Colonic mucosa (tissue), 4 donors: Measurements from ENCODE around the gene ELF2. TPM values are rescaled to one million over a fixed set of nuclear protein-coding genes. Genes with fewer than 3 reads are reported as not detected.

Source experiments
- DNase-seq: peaks from one replicate; pipeline ENCODE4 v3.0.0-alpha.2; 2020
- H3K27ac ChIP-seq: fragments of 200-600 bp; one replicate; pipeline ENCODE4 v1.8.0; 2021
- H3K27me3 ChIP-seq: fragments of 200-600 bp; one replicate; pipeline ENCODE4 v1.8.0; 2021
- H3K36me3 ChIP-seq: fragments of 200-600 bp; one replicate; pipeline ENCODE4 v1.8.0; 2021
- H3K4me1 ChIP-seq: fragments of 200-600 bp; one replicate; pipeline ENCODE4 v1.8.0; 2021; ENCODE audit warnings: mild to moderate bottlenecking
- H3K4me3 ChIP-seq: fragments of 200-600 bp; one replicate; pipeline ENCODE4 v1.8.0; 2021
- H3K9ac ChIP-seq, 2 donors: one replicate each; pipeline ENCODE4 v1.7.0; 2013; ENCODE audit warnings: control low read depth in 2 of 2, low read depth in 2 of 2, low read length in 2 of 2
- H3K9me3 ChIP-seq: fragments of 200-600 bp; one replicate; pipeline ENCODE4 v1.8.0; 2021
- CTCF ChIP-seq: fragments of 200-600 bp; IDR thresholded peaks from one replicate; pipeline ENCODE4 v1.8.0; 2022; ENCODE audit warnings: antibody characterized with exemption, mild to moderate bottlenecking
- intact Hi-C: fragments of 100-400 bp; cut with DNase I; formaldehyde crosslinking; loops from one replicate; pipeline ENCODE4 v1.14.1; 2022
- total RNA-seq, 2 donors: library from RNA; stranded (reverse); fragmentation: NEBNext Ultra II Directional in 1 of 2; extraction: Animal tissue kit (Norgen Biotek cat#: 25700) in 1 of 2; gene quantifications; one replicate each; pipeline ENCODE4 v1.2.1, GENCODE V29; 2021
- donor health status: healthy.
- donor health status: DM: no; HTN: no; CAD: no.
- donor health status: DM: no; HTN: no; CAD: no.

Gene ELF2
- total RNA-seq, 2 donors from 2014 or later = 30.0 to 40.0 TPM

GRCh38 chr4:139108567-139109128 lies 68.4 kb downstream of the ELF2 start:
- no peaks in the 10 kb centered on the region for H3K36me3 ChIP-seq
- no peaks in the 10 kb centered on the region for H3K27me3 ChIP-seq
- H3K27ac ChIP-seq = no peak overlapping the region
- H3K4me3 ChIP-seq = no peak overlapping the region
- intact Hi-C loops = no loop called here
- H3K4me1 ChIP-seq = no peaks in the 10 kb centered on the region
- no peak for DNase-seq
- no peak for TF ChIP-seq CTCF
- H3K9ac ChIP-seq = no peak overlapping the region
- H3K9me3 ChIP-seq = no peaks in the 10 kb centered on the region

- intact Hi-C loops = no loop called here
- H3K9me3 ChIP-seq = no peaks in the 10 kb centered on the region
- TF ChIP-seq CTCF = peak; percentile 84
- H3K27me3 ChIP-seq = no peaks in the 10 kb centered on the region
- no peak overlapping the region for H3K27ac ChIP-seq
- no peak overlapping the region for H3K9ac ChIP-seq
- H3K4me3 ChIP-seq = no peak overlapping the region
- DNase-seq = peak; percentile 72
- H3K4me1 ChIP-seq = no peaks in the 10 kb centered on the region
- no peaks in the 10 kb centered on the region for H3K36me3 ChIP-seq
Measured at GRCh38 chr4:139099366-139099982, 77.5 kb downstream of the ELF2 start.

- Histone ChIP-seq H3K9me3 (no peaks in the 10 kb centered on the region), H3K4me3 (no peak overlapping the region), H3K27ac (no peak overlapping the region), H3K4me1 (no peaks in the 10 kb centered on the region), H3K27me3 (no peaks in the 10 kb centered on the region), H3K9ac (no peak overlapping the region), H3K36me3 (no peaks in the 10 kb centered on the region)
- intact Hi-C loops = no loop called here
- no peak for DNase-seq
- TF ChIP-seq CTCF = no peak
Measured at GRCh38 chr4:139092271-139092670, 84.7 kb downstream of the ELF2 start.

GRCh38 chr4:139085141-139085540 lies 91.9 kb downstream of the ELF2 start:
- TF ChIP-seq CTCF = no peak
- no peak for DNase-seq
- Histone ChIP-seq H3K9me3 (no peaks in the 10 kb centered on the region), H3K4me1 (peaks cover 11% of the 10 kb centered on the region), H3K36me3 (no peaks in the 10 kb centered on the region), H3K27me3 (no peaks in the 10 kb centered on the region), H3K4me3 (peak overlapping the region; percentile 89), H3K27ac (peak overlapping the region; percentile 98), H3K9ac (no peak overlapping the region)
- intact Hi-C loops = loop anchor here (5.0 kb wide), 1 partner anchor 217 kb away; the partner anchor contains the start of genes NAA15 and NDUFC1

- H3K4me1 ChIP-seq = peaks cover 11% of the 10 kb centered on the region
- intact Hi-C loops = loop anchor here (5.0 kb wide), 2 partner anchors 93 to 218 kb away; partner anchors contain the start of genes ELF2, NAA15 and NDUFC1
- H3K36me3 ChIP-seq = no peaks in the 10 kb centered on the region
- H3K9ac ChIP-seq = peak overlapping the region; percentile 56 to 72
- no peaks in the 10 kb centered on the region for H3K9me3 ChIP-seq
- no peaks in the 10 kb centered on the region for H3K27me3 ChIP-seq
- no peak for TF ChIP-seq CTCF
- peak overlapping the region; percentile 98 for H3K27ac ChIP-seq
- no peak for DNase-seq
- H3K4me3 ChIP-seq = peak overlapping the region; percentile 89
Measured at GRCh38 chr4:139084804-139085093, 92.3 kb downstream of the ELF2 start.
